Measurements from ENCODE around the gene CELA2B. TPM values are rescaled to one million over a fixed set of nuclear protein-coding genes. Genes with fewer than 3 reads are reported as not detected.
A peak's percentile ranks its signal among the peaks of the same experiment; 100 is the strongest.
"Not testable (repeated sequence)": the region's sequence is repeated elsewhere in the genome, so short reads cannot be mapped to it uniquely, and the experiment has no call there.

CELA2B gene
- total and polyA plus RNA-seq, 3 experiments from 2014 or later: not detected

DNA sequence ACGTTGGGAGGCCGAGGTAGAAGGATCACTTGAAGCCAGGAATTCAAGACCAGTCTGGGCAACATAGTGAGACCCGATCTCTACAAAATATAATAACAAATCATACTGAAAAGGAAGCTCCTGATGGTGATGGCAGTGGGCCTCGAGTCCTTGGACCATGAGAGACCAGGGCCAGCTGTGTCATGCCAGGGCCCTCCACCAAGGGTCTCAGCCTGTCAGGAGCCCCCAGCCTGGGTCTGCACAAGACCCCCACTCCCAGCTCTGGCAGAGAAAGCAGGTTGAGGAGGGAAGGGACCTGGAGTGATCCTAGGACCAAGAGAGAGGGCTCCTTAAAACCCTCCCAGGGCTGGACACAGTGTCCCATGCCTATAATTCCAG is 44.3 kb upstream of the CELA2B start:
- POLR2A ChIA-PET: no interaction called here
- no peak overlapping the region for H3K27ac ChIP-seq (ENCODE audit: low read depth, low read length)

GRCh38 chr1:15432324-15432723 is 43.6 kb upstream of the CELA2B start:
- Histone ChIP-seq H3K27ac (ENCODE audit: low read depth, low read length) (no peak overlapping the region), H3K36me3 (ENCODE audit: insufficient read depth, low read length) (no peaks in the 10 kb centered on the region), H3K4me3 (ENCODE audit: low read length) (no peak overlapping the region), H3K9me3 (ENCODE audit: low read length) (no peaks in the 10 kb centered on the region), H3K4me1 (ENCODE audit: insufficient read depth, low read length) (no peaks in the 10 kb centered on the region), H3K27me3 (ENCODE audit: insufficient read depth, low read length, poor library complexity, severe bottlenecking) (no peaks in the 10 kb centered on the region)
- peaks cover 0 to 9% (median 5%) of the 10 kb centered on the region in 3 donors for H3K4me1 Mint-ChIP-seq
- H3K4me3 Mint-ChIP-seq: peak overlapping the region in 1 of 7 donors; percentile 54
- POLR2A ChIA-PET: interaction anchor here (0.8 kb wide), 1 partner anchor 11 kb away, joined by 4 read pairs; no protein-coding TSS in a partner anchor
- H3K27me3 Mint-ChIP-seq: peaks cover 0 to 1% of the 10 kb centered on the region in 2 donors
- H3K36me3 Mint-ChIP-seq: peaks cover 0 to 28% (median 0%) of the 10 kb centered on the region in 3 donors
- no peak for DNase-seq
- H3K9me3 Mint-ChIP-seq: no peaks in the 10 kb centered on the region
- peak overlapping the region in 4 of 8 donors; percentile 64 to 86 (median 75) for H3K27ac Mint-ChIP-seq
- CTCF ChIA-PET: interaction anchor here (0.8 to 9.6 kb wide), 9 partner anchors 15 to 304 kb away, joined by 3 to 98 read pairs (median 7); partner anchors contain the start of gene EFHD2

More for the DNA sequence above, 44.3 kb upstream of the CELA2B start:
- H3K36me3 Mint-ChIP-seq: peaks cover 0 to 34% (median 2%) of the 10 kb centered on the region in 3 donors
- Histone ChIP-seq H3K27me3 (ENCODE audit: insufficient read depth, low read length, poor library complexity, severe bottlenecking) (no peaks in the 10 kb centered on the region), H3K9me3 (ENCODE audit: low read length) (no peaks in the 10 kb centered on the region), H3K4me1 (ENCODE audit: insufficient read depth, low read length) (no peaks in the 10 kb centered on the region), H3K4me3 (ENCODE audit: low read length) (no peak overlapping the region), H3K36me3 (ENCODE audit: insufficient read depth, low read length) (peaks cover under 1% of the 10 kb centered on the region)
- CTCF ChIA-PET: interaction anchor here (0.8 to 9.6 kb wide), 16 partner anchors 10 to 303 kb away, joined by 3 to 98 read pairs (median 4); partner anchors contain the start of gene EFHD2
- peaks cover 0 to 10% (median 5%) of the 10 kb centered on the region in 3 donors for H3K4me1 Mint-ChIP-seq
- H3K9me3 Mint-ChIP-seq: no peaks in the 10 kb centered on the region
- no peak for DNase-seq
- H3K4me3 Mint-ChIP-seq: no peak overlapping the region
- peaks cover 0 to 1% of the 10 kb centered on the region in 2 donors for H3K27me3 Mint-ChIP-seq
- peak overlapping the region in 4 of 8 donors; percentile 15 to 84 (median 54) for H3K27ac Mint-ChIP-seq

- Mint-ChIP-seq H3K4me1 (peaks cover 0 to 7% (median 5%) of the 10 kb centered on the region in 3 donors), H3K4me3 (no peak overlapping the region)
- POLR2A ChIA-PET: no interaction called here
These were observed 42.4 kb upstream of the CELA2B start for GRCh38 chr1:15433471-15433870.

DNA sequence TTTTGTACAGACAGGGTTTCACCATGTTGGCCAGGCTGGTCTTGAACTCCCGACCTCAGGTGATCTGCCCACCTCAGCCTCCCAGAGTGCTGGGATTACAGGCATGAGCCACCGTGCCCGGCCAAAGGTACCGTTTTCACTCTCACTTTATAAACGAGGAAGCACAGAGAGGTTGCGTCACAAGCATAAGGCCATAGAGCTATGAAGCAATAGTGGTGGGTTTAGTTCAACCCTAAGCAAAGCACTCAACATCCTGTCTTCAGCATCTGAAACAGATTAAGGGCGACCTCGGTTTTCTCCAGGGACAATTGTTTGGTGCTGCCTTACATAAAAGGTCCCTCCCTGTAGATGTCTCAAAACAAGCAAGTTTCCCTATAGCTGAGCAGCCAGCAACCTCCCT is 41.2 kb upstream of the CELA2B start:
- H3K36me3 ChIP-seq (ENCODE audit: insufficient read depth, low read length); H3K4me3 ChIP-seq (ENCODE audit: low read length); POLR2A ChIA-PET; H3K4me1 Mint-ChIP-seq; H3K4me1 ChIP-seq (ENCODE audit: insufficient read depth, low read length); H3K4me3 Mint-ChIP-seq; H3K27ac ChIP-seq (ENCODE audit: low read depth, low read length); H3K27me3 ChIP-seq (ENCODE audit: insufficient read depth, low read length, poor library complexity, severe bottlenecking); H3K27me3 Mint-ChIP-seq; H3K9me3 Mint-ChIP-seq; H3K9me3 ChIP-seq (ENCODE audit: low read length); DNase-seq: not testable (repeated sequence)
- H3K36me3 Mint-ChIP-seq: peaks cover 0 to 12% (median 0%) of the 10 kb centered on the region in 3 donors
- CTCF ChIA-PET: interaction anchor here (9.6 kb wide), 1 partner anchor 111 kb away, joined by 98 read pairs; no protein-coding TSS in a partner anchor
- H3K27ac Mint-ChIP-seq: peak overlapping the region in 2 of 8 donors; percentile 35 to 54

More at GRCh38 chr1:15433471-15433870, 42.4 kb upstream of the CELA2B start:
- Mint-ChIP-seq H3K36me3 (peaks cover 0 to 16% (median 0%) of the 10 kb centered on the region in 3 donors), H3K9me3 (no peaks in the 10 kb centered on the region), H3K27me3 (peaks cover 0 to 1% of the 10 kb centered on the region in 2 donors), H3K27ac (peak overlapping the region in 2 of 8 donors; percentile 22 to 69)
- Histone ChIP-seq H3K27me3 (ENCODE audit: insufficient read depth, low read length, poor library complexity, severe bottlenecking) (no peaks in the 10 kb centered on the region), H3K36me3 (ENCODE audit: insufficient read depth, low read length) (no peaks in the 10 kb centered on the region), H3K9me3 (ENCODE audit: low read length) (no peaks in the 10 kb centered on the region), H3K27ac (ENCODE audit: low read depth, low read length) (no peak overlapping the region), H3K4me3 (ENCODE audit: low read length) (no peak overlapping the region), H3K4me1 (ENCODE audit: insufficient read depth, low read length) (no peaks in the 10 kb centered on the region)
- no peak for DNase-seq
- CTCF ChIA-PET: interaction anchor here (3.6 to 9.6 kb wide), 2 partner anchors 22 to 110 kb away, joined by 18 to 98 read pairs; partner anchors contain the start of gene EFHD2

- no peaks in the 10 kb centered on the region for H3K4me1 ChIP-seq (ENCODE audit: insufficient read depth, low read length)
- peaks cover 0 to 1% of the 10 kb centered on the region in 2 donors for H3K27me3 Mint-ChIP-seq
- no peak overlapping the region for H3K27ac ChIP-seq (ENCODE audit: low read depth, low read length)
- no peaks in the 10 kb centered on the region for H3K36me3 ChIP-seq (ENCODE audit: insufficient read depth, low read length)
- peaks cover 0 to 5% (median 5%) of the 10 kb centered on the region in 3 donors for H3K4me1 Mint-ChIP-seq
- peak overlapping the region in 2 of 8 donors; percentile 35 to 73 for H3K27ac Mint-ChIP-seq
- H3K36me3 Mint-ChIP-seq: peaks cover 0 to 5% (median 0%) of the 10 kb centered on the region in 3 donors
- no peak for DNase-seq
- H3K4me3 Mint-ChIP-seq: no peak overlapping the region
- H3K4me3 ChIP-seq (ENCODE audit: low read length): no peak overlapping the region
- POLR2A ChIA-PET: no interaction called here
- no peaks in the 10 kb centered on the region for H3K27me3 ChIP-seq (ENCODE audit: insufficient read depth, low read length, poor library complexity, severe bottlenecking)
- H3K9me3 ChIP-seq (ENCODE audit: low read length): no peaks in the 10 kb centered on the region
- CTCF ChIA-PET: interaction anchor here (0.7 kb wide), 1 partner anchor 112 kb away, joined by 3 read pairs; no protein-coding TSS in a partner anchor
- H3K9me3 Mint-ChIP-seq: no peaks in the 10 kb centered on the region
These were observed 40.4 kb upstream of the CELA2B start for GRCh38 chr1:15435239-15436077.

GRCh38 chr1:15436881-15437442 is 38.9 kb upstream of the CELA2B start:
- Mint-ChIP-seq H3K4me3 (no peak overlapping the region), H3K4me1 (peaks cover 0 to 5% (median 5%) of the 10 kb centered on the region in 3 donors), H3K27ac (no peak overlapping the region), H3K36me3 (no peaks in the 10 kb centered on the region), H3K27me3 (peaks cover 0 to 1% of the 10 kb centered on the region in 2 donors), H3K9me3 (no peaks in the 10 kb centered on the region)
- H3K9me3 ChIP-seq (ENCODE audit: low read length): no peaks in the 10 kb centered on the region
- DNase-seq: no peak
- no peaks in the 10 kb centered on the region for H3K4me1 ChIP-seq (ENCODE audit: insufficient read depth, low read length)
- H3K27me3 ChIP-seq (ENCODE audit: insufficient read depth, low read length, poor library complexity, severe bottlenecking): no peaks in the 10 kb centered on the region
- H3K36me3 ChIP-seq (ENCODE audit: insufficient read depth, low read length): no peaks in the 10 kb centered on the region
- ChIA-PET CTCF (interaction anchor here (1.5 kb wide), 1 partner anchor 114 kb away, joined by 6 read pairs; no protein-coding TSS in a partner anchor), POLR2A (no interaction called here)
- no peak overlapping the region for H3K27ac ChIP-seq (ENCODE audit: low read depth, low read length)
- no peak overlapping the region for H3K4me3 ChIP-seq (ENCODE audit: low read length)

- H3K9me3 Mint-ChIP-seq: no peaks in the 10 kb centered on the region
- H3K27ac ChIP-seq (ENCODE audit: low read depth, low read length): no peak overlapping the region
- H3K4me3 Mint-ChIP-seq: no peak overlapping the region
- H3K4me1 Mint-ChIP-seq: peaks cover 0 to 5% (median 5%) of the 10 kb centered on the region in 3 donors
- H3K4me3 ChIP-seq (ENCODE audit: low read length): no peak overlapping the region
- ChIA-PET CTCF (no interaction called here), POLR2A (no interaction called here)
- H3K27ac Mint-ChIP-seq: no peak overlapping the region
- DNase-seq: no peak
- H3K27me3 Mint-ChIP-seq: peaks cover 0 to 3% of the 10 kb centered on the region in 2 donors
- no peaks in the 10 kb centered on the region for H3K36me3 Mint-ChIP-seq
- no peaks in the 10 kb centered on the region for H3K36me3 ChIP-seq (ENCODE audit: insufficient read depth, low read length)
- H3K4me1 ChIP-seq (ENCODE audit: insufficient read depth, low read length): no peaks in the 10 kb centered on the region
- H3K27me3 ChIP-seq (ENCODE audit: insufficient read depth, low read length, poor library complexity, severe bottlenecking): no peaks in the 10 kb centered on the region
- H3K9me3 ChIP-seq (ENCODE audit: low read length): no peaks in the 10 kb centered on the region
These were observed 36.6 kb upstream of the CELA2B start for GRCh38 chr1:15439325-15439724.

DNA sequence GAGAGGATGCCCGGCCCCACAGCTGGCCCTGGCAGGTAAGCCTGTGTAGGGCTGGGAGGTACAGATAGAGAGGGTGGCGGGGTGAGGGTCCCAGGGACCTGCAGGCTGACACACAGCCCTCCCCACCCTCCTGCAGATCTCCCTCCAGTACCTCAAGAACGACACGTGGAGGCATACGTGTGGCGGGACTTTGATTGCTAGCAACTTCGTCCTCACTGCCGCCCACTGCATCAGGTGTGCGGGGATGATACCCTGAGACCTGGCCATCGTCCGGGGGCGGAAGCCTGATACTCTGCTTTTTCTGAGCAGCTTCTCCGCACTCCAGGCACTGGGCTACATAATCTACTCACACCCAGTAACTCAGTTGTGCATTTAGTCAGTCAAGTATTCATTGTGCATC is 35.5 kb upstream of the CELA2B start:
- Histone ChIP-seq H3K27me3 (ENCODE audit: insufficient read depth, low read length, poor library complexity, severe bottlenecking) (no peaks in the 10 kb centered on the region), H3K36me3 (ENCODE audit: insufficient read depth, low read length) (no peaks in the 10 kb centered on the region), H3K9me3 (ENCODE audit: low read length) (no peaks in the 10 kb centered on the region), H3K4me1 (ENCODE audit: insufficient read depth, low read length) (no peaks in the 10 kb centered on the region), H3K4me3 (ENCODE audit: low read length) (no peak overlapping the region), H3K27ac (ENCODE audit: low read depth, low read length) (no peak overlapping the region)
- H3K9me3 Mint-ChIP-seq: no peaks in the 10 kb centered on the region
- ChIA-PET POLR2A (no interaction called here), CTCF (no interaction called here)
- no peak for DNase-seq
- peaks cover 0 to 4% (median 2%) of the 10 kb centered on the region in 3 donors for H3K4me1 Mint-ChIP-seq
- no peak overlapping the region for H3K27ac Mint-ChIP-seq
- peaks cover 0 to 1% of the 10 kb centered on the region in 2 donors for H3K27me3 Mint-ChIP-seq
- H3K36me3 Mint-ChIP-seq: no peaks in the 10 kb centered on the region
- H3K4me3 Mint-ChIP-seq: no peak overlapping the region
